ENCODE results near the gene ARL14.

The ARL14 gene

DNA sequence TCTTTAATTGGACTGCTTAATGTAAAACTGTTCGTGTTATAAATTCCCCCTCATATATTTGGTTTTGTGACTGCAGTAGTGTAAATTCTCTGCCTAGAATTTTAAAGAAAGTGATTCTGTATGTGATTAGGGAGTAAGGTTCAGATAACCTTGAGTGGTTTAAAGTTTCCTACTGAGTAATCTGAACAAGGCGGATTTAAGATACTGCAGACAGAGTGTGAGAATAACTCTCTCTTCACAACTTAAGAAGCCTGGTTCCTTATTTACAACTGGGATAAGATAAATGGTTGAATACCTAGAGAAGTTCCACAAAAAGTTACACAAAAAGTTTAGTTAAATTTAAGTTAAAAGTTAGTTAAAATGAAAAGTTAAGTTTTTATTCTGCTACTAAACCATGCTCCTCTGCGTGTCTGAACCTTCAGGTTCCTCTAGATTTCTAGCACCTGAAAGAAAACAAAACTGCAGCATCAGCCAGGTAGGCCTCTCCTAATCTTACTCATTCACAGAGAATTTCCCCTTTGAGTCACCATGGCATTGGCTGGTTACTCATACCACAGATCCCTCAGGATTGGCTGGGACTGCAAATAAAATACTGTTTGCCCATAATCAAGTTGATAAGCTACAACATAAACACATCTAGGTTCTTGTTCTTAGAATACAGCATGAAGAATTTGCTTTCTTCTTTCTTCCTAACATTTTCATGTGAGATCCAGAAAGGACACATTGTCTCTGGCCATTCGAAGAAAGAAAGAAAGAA is at the start of gene ARL14:
TSS of gene ARL14 (plus strand) at position 614 of the 757 bp plus-strand sequence. CDS start 187 bp downstream, outside the sequence.
- no peak for DNase-seq

DNA sequence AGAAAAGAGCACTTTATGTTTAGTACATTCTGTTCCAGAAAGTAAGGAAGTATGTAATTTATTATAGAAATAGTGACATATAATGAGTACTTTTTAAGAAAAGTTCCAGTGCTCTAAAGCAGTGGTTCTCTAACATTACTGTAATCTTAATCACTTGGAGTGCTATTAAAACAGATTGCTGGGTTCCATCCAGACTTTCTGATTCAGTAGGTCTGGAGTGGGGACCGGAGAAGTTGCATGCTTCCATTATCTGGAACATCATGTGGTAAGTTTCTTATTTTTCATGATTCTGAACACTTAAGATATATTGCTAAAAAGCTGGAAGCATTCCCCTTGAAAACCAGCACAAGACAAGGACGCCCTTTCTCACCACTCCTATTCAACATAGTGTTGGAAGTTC is 47.5 kb upstream of the ARL14 start:
- no peak for DNase-seq

DNA sequence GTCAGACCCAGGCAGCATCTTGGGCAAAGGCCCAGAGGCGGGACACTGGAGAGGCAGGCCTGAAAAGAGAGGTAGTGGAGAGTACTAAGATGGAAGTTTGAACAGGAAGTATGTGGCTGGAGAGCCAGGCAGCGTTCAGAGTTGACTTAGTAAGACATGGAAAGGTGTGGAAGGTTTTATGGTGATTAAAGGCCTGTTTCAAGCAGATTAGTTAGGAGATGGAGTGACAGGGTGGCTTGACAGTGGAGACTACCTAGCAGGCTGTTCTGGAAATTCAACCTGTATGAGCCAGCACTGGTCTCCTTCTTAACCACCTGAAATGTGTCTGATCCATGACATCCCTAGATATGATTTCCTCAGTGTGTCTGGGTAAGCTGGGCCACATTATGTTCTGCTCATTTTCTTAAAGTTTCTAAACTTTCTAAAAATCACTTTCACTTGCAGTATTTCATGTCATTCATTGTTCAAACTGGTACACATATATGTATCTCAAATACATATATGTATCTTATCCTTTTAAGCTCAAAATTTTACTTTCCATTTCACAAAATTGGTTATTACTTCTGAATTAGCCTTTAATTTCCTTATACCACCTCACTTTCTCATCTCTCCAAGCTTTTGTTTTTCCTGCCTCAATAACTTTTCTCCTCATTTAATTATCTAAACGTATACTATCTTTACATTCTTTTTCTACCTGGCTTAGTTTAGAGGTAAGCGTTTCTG is 43.4 kb upstream of the ARL14 start:
- DNase-seq = no peak

DNA sequence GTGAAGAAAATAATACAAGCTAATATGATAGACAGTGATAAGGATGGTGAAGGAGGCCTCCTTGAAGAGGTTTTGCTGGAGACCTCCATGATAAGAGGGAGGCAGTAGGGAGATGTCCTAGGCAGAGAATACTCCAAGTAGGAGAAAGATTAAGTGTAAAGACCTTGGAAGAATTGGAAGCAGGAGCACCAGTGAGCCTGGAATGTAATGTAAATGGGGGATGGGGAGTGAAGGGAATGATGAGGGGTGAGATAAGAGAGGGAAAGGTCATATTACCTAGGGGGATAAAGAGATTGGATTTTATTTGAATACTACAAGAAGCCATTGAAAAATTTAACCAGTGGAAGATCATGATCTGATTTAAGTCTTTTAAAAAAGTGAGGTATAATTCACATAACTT is 41.7 kb upstream of the ARL14 start:
- DNase-seq = no peak

DNA sequence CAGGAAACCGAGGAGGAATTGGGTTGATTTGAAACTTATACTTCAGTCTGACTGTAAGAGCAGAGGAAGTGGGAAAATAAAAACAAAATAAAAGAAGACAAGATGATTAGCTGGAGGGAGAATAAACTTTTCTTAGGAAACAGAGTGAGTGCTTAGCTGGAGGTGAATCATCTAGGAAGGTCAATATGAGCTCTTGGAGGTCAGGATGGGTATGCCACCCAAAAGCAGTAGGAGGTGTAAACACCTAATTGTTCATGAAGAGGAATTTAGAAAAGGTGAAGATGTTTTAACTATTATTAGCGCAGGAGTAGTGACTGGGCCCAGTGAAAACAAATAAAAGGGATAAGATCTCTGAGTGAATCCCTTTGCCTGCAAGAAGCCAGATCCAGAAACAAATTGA is 39.9 kb upstream of the ARL14 start:
- no peak for DNase-seq

DNA sequence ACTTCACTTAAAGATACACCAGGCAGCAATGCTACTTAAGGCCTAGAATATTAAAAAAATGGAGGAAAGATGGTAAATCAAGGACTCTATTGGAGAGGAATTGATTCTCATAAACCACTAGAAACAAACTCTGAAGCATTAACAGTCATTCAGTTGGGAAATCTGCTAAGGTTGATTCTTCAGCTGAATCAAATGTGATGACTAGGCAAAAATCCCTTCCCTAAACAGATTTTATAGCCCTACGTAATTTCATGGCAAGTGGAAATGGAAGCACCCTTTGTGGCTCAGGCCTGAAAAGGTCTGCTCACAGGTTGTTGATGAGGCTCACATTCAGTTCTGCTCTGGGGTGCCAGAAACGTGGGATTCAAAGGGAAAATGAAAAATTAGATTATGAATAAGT is 38.8 kb upstream of the ARL14 start:
- DNase-seq = no peak

DNA sequence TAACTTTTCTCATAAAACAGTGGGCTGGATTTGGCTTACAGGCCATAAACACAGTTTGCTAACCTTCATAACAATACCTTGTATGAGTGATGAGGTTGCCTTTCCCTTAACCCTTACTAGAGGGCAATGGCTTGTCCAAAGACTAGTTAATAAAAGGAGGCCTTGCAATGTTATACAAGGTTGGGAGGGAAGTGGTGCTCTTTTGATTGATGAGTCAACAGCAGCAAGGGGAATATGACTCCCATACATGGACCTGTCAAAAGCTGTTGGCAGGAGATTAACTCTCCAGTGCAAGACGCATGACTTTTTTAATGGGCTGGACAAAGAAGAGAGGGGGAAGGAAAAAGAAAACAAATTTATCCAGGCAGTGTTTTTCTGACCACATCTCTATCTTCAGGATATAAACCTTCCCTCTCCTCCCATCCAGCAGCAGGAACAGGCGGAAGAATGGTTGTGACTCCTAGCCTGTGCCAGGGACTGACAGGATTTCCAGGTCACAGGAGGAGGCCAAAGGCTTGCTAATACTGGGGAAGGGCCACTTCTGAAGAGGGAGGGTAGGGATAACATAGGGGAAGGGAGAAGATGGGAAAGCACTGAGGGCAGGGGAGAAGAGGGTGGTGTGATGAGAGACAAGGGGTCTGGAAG is 35.2 kb upstream of the ARL14 start:
- DNase-seq = no peak

DNA sequence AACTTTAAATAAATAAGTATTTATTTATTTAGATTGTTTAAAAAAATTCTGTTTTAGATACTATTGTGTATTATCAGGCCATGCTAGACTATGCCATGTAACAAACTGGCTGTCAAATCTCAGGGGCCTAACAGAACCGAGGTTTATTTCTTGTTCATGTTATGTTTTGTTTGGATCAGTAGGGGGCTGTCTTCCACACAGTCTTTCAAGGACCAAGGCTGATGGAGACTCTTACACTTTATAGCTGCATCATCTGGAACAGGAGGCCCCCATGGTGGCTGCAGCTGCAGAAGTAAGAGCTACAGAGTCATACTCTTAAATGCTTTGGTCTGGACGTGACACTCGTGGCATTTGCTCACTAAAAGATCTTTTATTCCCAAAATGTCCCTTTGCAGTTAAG is 33.0 kb upstream of the ARL14 start:
- no peak for DNase-seq

DNA sequence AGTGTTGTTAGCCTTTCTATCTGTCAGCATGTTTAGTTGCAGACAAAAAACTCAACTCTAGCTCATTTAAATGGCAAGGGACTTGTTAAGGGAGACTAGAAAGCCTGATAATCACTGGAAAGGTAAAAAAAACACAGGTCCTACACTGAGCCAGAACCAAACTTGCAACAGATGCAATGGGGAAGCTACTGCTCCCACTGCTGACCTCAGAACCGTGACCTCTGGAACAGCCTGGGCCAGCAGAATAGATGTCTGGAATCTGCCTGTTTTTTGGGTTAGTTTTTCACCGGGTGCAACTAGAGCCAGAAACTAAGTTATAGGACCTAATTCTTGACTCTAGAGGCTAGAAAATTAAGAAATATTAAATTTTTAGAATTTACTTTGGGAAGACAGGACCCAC is 32.5 kb upstream of the ARL14 start:
- no peak for DNase-seq

DNA sequence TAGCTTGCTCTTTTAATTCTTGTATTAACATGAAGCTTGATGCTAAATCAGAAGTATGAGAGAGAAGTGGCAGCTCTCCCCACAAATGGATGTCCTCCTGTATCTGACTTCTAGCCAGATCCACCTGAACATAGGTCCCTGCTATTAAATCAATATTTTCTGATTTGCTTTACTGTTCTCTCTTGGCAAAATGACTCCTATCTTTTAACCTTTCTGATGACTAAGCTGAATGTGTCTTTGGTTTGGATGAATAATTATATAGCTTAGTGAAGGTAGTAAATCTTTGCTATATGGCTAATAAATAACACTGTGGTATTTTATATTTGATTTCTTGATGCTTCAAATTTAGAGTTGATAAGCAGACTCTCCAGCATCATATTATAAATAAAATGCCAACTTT is 28.3 kb upstream of the ARL14 start:
- no peak for DNase-seq

DNA sequence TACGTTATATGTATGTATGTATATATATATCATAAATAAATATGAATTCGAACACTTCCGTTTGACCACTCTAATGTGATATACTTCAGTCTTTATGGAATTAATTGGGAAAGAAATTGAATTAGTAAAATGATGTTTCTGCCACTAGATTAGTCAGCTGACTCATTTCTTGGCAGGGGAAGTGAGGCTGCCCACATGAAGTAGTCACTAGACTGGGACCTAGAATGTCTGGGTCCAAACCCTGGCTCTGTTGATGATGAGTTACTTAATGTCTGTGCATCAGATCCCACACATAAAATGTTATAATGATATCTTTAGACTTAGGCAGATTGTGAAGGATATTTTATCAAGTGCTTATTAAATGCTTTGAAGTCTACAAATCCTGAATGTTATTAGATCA is 27.4 kb upstream of the ARL14 start:
- no peak for DNase-seq

DNA sequence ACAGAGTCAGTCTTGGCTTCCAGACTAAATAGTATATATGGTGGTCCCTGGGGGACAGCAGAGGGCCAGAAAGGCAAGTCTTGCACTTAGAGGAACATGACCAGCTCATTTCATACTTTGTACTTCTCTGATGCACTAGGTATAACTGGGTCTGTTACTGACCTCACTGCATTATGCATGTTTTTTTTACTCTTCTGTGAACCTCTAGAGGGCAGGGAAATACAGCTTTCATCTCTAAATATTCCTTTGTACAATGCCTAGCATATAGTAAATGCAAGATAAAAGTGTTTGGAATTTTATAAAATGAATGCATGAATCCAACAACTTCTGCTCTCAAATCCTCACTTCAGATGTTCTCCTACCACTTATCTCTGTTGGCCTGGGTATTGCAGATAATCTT is 23.4 kb upstream of the ARL14 start:
- no peak for DNase-seq

DNA sequence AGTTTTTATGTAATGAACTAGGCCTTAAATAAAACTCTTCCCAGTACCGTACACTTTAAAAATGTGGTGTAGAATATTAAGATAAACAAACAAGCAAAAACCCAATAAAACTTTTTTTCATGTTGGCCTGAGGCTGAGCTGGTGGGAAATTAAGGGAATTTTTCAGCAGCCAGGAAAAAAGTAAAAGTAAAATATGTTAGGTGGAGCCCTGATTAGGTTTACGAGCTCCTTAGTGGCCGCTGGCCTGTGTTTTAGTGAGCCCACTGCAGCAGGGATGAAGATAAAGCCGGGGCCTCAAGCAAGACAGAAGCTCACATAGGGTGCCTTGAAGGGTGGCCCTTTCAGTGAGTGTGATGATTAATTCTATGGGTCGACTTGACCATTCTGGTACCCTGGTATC is 16.1 kb upstream of the ARL14 start:
- DNase-seq = no peak

DNA sequence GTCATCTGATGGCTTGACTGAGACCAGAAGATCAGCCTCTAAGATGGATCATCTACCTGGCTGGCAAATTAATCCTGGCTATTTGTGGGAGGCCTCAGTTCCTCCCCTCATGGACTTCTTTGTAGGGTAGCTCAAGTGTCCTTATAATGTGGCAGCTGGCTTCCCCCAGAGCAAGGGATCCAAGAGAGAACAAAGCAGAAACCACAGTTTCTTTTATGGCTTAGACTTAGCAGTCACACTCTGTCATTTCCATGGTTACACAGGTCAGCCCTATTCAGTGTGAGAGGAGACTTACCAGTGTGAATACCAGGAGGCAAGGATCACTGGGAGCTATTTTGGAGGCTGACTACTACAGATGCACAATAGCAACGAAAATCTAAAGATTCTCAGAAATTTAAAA is 15.3 kb upstream of the ARL14 start:
- no peak for DNase-seq

DNA sequence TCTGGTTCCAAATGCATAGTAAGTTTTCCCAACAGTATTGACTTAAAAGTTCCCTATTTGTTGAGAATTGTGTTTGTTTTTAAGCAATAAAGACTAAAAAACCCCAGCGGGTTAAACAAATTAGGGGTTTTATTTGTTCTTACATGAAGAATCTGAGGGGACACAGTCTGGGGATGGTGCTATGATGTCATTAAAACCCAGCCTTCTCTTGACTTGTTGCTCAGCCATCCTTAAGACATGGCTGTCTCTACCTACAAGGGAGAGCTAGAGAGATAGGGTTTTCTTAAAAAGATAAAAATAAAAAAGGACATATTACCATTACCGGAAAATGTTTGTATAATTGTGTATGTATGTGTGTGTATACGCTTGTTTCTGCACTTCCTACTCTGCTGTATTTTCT is 11.7 kb upstream of the ARL14 start:
- no peak for DNase-seq

DNA sequence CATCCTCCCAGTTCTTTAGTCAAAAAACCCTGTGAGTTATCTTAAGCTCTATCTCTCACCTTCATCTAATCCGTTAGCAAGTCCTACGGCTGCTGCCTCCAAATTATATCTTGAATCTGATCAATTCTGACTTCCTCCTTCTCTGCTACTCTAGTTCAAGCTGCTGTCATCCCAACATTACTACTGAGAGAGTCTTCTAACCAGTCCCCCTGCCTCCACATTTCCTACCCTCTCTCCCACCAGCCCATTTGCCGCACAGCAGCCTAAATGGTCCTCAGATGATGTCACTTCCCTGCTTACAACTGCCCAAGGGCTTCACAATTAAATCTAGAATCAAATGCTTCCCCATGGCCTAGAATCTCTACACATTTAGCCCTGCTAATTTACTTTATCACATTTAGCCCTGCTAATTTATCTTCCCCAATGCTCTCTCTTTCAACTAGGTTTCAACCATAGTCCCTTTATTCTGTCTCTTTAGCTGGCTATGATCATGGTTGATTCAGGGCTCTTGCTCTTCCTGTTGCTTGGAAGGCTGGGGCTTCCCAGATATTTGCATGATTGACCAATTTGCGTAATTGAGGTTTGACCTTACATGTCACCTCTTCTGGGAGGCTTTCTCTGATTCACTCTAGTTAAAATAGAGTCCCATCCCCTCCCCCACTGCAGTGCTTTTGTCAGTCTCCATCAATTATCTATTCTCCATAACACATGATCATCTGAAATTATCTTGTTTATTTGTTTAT is 11.0 kb upstream of the ARL14 start:
- DNase-seq = no peak

DNA sequence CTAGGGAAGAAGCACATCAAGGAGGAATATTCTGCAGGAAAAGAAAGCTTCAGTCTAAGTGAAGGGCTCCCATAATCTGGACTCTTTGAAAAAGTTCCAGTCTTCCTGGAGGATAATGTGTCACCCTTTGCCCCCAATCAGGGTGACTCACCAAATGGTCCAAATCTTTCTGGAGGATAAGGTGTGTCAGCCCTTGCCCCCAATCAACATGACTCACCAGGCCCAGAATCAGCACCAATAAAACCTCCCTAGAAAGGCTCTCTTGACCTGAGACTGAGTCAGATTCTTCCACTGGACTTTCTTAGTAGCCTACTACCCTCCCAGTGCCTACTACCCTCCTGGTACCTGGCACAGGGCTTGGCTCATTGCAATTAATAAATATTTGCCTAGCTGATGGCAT is 9.5 kb upstream of the ARL14 start:
- no peak for DNase-seq

DNA sequence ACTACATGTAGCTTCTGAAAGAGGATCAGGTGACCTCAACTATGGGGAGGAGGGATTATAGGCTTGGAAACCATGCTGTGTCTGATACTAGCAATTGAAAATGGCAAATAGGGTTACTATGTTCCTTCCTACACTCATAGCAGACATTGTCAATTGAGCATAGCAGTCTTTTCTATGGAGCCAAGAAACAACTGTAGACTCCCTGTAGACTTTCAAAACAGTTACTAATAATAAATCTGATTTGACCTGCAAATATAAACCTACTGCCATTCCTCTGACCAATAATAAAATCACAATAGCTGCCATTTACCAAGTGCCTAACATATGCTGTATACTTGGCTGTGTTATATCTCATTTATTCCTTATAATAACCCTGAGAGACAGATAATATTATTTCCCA is 8.5 kb upstream of the ARL14 start:
- DNase-seq = no peak

DNA sequence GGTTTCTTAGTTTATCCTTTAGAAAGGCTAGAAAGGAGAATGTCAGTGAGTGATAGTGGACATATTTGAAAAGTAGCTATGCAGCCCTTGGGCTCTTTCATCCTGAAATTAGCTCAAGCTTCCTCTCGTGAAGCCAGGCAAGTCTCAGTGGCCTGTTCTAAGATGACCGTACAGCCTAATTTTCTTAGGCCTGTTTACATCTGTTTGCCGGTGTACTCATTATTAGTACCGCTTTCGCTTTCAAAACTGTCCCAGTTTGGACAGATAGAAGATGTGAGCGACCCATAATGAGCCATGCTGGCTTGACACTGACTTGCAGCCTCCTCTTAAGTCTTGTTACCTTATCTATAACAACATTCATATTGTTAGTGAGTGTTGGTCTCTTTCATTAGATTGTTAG is 5.7 kb upstream of the ARL14 start:
- DNase-seq = no peak

DNA sequence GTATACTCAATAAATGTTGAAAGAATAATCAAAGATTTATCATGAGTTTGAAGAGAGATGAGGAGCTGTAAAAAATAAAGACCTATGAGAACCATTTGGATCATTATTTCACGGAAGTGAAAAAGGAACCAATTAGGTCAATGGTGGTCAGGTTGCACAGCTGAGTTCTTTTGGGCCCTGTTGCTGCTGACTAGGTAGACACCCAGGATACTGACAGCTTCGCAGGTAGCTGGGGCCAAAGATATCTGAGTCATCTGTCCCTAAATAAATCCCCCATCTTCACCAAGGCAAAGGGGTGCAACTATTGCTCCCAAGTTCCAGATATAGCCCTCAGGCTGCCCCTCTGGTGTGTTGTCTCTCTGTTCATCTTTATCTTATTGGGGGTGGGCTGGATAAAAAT is 5.0 kb upstream of the ARL14 start:
- no peak for DNase-seq

DNA sequence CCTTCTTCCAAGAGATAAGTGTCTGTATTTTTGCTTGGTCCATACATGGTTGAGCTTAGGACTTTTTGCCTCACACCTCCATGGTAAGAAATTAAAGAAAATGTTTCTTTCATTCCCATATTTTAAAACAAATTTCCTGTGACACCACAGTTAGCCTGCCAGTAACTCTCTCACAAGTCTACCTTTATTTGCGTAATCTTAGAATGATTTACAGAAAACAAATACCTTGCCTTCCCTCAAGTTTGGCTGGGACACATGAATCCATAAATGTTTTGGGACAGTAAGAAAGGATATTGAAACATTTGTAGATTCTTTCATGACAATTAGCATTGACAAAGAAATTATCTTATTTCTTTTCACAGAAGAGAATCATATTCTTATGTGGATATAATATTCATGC is 3.8 kb upstream of the ARL14 start:
- no peak for DNase-seq

DNA sequence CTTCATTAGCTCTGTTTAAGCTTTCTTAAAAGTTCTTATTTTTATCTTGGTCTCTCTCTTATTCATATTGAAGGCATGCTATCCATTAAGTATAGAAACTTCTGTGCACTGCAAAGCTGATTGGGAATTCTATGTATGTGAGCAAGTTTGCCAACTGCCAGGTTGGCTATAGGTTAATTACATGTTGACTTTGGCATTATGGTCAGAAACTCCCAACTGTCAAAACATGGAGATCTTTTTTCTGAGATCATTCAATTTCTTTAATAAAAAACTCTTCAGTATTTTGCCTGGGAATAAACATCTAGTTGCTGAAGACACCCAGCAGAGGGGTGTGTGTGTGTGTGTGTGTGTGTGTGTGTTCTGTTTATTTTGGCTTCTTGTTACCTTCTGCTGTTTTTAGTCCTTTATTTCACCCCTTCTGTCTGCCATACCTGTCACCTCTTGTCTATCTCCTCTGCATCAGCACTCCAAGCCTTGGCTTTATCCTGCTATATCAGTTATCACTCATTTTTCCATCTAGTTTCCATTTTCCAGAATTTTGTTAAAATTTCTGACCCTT is 1.3 kb upstream of the ARL14 start:
- no peak for DNase-seq

DNA sequence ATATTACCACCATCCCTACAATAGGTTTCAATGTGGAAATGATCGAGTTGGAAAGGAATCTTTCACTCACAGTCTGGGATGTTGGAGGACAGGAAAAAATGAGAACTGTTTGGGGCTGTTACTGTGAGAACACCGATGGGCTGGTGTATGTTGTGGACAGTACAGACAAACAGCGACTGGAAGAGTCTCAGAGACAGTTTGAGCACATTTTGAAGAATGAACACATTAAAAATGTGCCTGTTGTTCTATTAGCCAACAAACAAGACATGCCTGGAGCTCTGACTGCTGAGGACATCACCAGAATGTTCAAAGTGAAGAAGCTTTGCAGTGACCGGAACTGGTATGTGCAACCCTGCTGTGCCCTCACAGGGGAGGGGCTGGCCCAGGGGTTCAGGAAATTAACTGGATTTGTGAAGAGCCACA is 510 bp downstream of the ARL14 start:
- DNase-seq = no peak
